ENCODE results near the gene SCARF1.

The SCARF1 gene

DNA sequence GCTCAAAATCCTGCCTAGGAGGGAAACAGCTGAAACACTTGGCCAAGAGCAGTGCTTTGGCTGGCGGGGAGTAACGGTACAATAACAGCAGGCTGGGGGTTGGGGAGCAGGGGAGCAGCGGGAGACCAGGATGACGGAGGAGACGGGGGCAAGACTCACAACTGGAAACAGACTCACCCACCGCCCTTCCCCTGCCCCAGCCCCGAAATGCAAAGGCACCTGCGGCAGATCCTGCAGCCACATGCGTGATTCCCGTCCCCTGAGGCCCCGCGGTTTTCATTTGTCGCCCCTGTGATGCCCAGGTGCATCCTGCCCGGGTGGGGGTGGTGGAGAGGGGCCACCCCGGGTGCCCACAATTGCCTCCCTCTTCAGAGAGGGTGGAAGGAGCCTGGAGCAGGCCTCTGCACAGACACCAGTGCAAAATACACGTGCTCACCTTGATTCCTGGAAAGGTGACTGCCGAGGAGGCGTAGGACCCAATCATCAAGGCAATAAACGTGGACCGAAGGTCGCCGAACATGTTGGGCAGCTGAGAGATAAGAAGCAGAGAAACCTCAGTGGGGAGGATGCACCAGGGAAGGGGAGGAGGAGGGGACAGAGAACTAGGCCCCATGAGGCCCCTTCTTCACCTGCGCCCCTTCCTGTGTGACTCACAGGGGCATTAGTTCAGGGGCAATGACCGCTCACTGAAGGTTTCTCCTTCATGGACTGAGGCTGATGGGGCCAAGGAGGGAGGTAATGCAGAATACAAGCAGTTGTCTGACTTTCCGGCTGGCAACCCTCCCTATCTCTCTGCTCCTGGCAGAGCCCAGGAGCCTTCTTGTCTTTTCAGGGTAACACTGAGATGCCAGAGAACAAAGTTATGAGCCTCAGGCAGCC is 52.5 kb downstream of the SCARF1 start:
- DNase-seq: no peak

DNA sequence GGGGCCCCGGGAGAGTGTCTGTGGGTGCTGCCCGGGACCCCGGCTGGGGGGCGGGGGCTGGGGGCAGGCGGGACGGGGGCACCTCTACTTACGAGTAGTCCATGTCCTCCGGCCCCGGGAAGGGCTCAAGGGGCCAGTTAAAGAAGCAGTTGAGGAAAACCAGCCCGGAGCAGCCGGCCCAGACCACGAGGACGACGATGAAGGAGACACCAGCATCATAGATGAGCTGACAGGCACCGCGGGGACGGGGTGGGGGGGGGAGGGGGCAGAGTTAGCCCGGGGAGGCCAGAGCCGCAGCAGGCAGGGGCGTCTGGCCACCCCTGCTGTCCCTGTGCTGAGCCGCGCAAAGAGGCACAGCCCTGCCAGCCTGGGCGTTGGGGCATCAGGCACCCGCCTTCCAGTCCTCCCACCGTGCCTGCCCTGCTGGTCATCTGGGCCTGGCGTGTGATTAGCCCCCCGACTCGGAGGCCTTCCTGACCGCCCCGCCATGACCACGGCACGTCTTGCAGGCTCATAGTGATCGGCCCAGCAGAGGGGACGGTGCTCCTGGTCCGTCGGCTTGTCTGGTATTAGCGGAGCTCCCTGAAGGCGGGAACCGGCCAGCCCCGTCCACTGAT is 54.0 kb downstream of the SCARF1 start:
- DNase-seq: no peak

DNA sequence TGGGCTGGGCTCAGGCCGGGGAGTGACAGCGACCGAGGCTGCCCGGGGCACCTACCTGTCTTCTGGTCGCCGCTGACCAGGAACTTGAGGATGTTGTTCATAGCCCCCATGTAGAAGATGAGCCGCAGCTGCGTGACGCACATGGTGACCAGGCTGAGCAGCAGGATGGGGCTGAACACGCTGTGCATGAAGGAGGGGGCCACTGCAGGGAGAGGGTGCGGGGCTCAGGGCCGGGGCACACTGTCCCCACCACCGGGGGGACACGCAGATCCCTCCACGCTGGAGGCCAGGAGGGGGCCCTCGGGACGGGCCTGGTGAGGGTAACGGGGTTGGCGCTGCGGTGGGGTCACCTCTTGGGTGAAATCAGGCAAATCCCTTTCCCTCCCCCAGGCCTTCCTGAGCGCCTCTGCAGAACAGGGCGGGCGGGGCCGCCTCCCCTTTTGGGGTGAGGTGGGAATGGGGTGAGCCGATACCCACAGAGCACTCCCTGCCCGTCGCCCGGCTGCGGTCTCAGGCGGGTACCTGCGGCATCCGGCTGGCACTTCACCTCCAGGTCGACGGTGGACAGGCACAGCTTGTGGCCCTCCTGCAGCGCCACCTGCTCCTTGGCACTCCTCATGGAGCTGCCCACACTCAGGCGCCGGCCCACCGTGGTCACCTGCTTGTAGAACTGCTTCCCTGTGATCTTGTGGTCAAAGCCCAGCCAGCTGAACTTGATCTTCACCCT is 54.6 kb downstream of the SCARF1 start:
- DNase-seq: no peak

DNA sequence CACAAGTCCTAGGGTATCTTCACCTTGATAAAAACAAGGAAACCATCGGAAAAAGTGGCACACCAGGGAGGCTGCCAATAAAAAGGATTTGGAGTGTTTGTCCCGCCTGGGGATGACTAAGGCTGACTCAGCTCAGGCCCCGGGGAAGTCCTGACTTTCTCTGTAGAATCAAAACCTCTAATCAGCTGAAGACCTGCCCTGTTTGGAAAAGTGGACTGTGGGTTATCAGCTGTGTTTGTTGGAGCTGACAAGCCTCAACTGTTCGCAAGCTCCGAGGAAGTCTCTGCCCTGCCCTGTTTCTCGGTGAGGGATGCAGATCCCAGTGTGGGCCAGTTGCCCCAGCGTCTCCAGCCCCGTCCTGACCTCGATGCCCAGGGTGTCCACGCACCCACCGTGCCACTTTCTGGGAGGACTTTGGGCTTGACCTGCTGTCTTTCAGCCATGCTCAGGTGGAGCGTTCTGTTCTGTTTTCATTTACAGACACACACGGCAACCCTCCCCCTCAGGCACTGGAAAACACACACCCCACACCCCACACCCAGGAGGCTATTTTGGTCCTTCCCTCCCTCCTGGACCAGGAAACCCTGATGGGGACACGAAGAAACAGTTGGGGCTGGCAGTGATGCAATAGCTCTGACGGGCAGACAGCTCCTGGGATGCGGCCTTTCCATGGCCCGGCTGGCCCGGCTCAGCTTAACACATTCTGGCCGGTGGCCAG is 55.3 kb downstream of the SCARF1 start:
- DNase-seq: peak; percentile 92 to 93 (median 92)

DNA sequence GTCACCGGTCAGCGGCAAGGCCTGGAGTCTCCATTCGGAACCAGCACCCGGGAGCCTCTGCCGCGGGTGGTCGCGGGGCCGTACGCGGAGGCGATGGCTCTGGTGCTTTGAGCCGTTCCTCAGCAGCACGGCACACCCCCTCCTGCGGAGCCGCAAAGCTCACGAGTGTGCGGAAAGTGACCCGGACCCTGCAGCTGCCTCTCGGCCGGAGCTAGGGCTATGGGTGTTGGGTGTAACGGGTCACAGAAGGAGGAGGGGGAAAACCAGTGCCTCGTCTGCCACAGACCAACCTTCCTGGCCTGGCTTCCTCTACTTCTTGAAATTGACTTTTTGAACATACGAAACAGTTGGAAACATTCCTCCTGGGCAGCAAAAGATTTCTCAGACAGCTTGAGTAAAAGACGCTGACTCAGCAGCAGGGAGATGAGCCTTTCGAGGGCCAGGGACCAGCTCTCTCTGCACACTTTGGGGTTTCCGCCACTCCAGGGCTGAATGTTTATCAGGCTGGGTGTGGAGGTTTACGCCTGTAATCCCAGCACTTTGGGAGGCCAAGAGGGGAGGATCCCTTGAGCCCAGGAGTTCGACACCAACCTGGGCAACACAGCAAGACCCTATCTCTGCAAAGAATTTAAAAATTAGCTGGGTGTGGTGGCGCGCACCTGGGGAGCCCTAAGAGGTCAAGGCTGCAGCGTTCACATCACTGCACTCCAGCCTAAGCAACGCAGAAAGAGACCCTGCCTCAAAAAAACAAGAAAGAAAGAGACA is 56.5 kb downstream of the SCARF1 start:
- peak; percentile 77 to 87 (median 81) for DNase-seq

DNA sequence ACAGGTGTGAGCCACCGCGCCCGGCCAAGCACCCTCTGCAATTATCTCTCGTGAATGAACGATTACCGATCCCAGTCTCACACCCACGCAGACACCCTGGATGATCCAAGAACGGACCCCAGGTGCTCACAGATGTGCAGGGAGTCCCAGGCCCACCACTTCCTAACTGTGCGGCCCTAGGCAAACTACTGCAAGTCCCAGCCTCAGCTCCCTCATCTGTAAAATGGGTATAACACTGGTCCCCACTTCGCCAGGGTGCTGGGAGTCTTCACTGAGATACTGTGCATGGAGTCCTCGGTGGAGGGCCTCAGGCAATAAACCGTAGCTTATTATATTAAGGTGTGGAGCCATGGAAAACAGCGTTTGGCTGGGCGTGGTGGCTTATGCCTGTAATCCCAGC is 61.4 kb downstream of the SCARF1 start:
- DNase-seq: no peak
